Panc1 (cell line): Measurements from ENCODE around the gene HIKESHI. TPM values are rescaled to one million over a fixed set of nuclear protein-coding genes. Genes with fewer than 3 reads are reported as not detected.

Experiments used
- ATAC-seq: fragments of 200-7000 bp; cut with Tn5 transposase; 2 replicates; pipeline ENCODE4 v1.9.1; 2020; ENCODE audit warnings: mild to moderate bottlenecking, moderate library complexity
- BruUV-seq: library from RNA; stranded (reverse); fragments of 400-500 nt; replicated peaks from 2 replicates; lab custom pipeline; 2021; lab: Mats Ljungman, UMichigan
- CTCF ChIA-PET: fragments of 300-600 bp; sonication (Branson Sonifier 250); formaldehyde crosslinking; loops from one replicate; lab custom pipeline; 2022; ENCODE audit warnings: antibody characterized with exemption; lab: Charles Lee
- POLR2A ChIA-PET: fragments of 300-600 bp; sonication (Branson Sonifier 250); formaldehyde crosslinking; loops from one replicate; lab custom pipeline; 2022; ENCODE audit warnings: antibody characterized with exemption; lab: Charles Lee
- DNase-seq: peaks from one replicate; pipeline ENCODE4 v3.0.0-alpha.2; 2010; ENCODE audit warnings: low read depth, low spot score
- H3K27ac ChIP-seq: 2 replicates; pipeline ENCODE4 v1.5.1; 2011; ENCODE audit warnings: mild to moderate bottlenecking, low read length, inconsistent platforms
- H3K27me3 ChIP-seq: fragments of 200-500 bp; sonication (Bioruptor generic); 2 replicates; pipeline ENCODE4 v1.6.0; 2014; ENCODE audit warnings: low read length, inconsistent platforms; ENCODE audit not compliant: control insufficient read depth, insufficient read depth
- H3K36me3 ChIP-seq: fragments of 200-500 bp; sonication (Bioruptor generic); 2 replicates; pipeline ENCODE4 v1.5.1; 2014; ENCODE audit warnings: inconsistent platforms, mild to moderate bottlenecking, low read length, moderate library complexity; ENCODE audit not compliant: control insufficient read depth, insufficient read depth
- H3K4me1 ChIP-seq: 2 replicates; pipeline ENCODE4 v1.5.1; 2011; ENCODE audit warnings: inconsistent platforms, mild to moderate bottlenecking, low read length, moderate library complexity; ENCODE audit not compliant: control insufficient read depth, insufficient read depth
- H3K4me3 ChIP-seq, 2 experiments: 2 replicates each; pipeline ENCODE4 v1.5.1; 2011 to 2012; ENCODE audit warnings: low read depth in 2 of 2, low read length in 2 of 2, mild to moderate bottlenecking in 2 of 2, inconsistent platforms in 1 of 2, moderate library complexity in 1 of 2
- H3K9me3 ChIP-seq: fragments of 200-500 bp; sonication (Bioruptor generic); 2 replicates; pipeline ENCODE4 v1.5.1; 2014; ENCODE audit warnings: low read depth, mild to moderate bottlenecking, inconsistent platforms, low read length, moderate library complexity; ENCODE audit not compliant: control insufficient read depth, insufficient read depth
- POLR2AphosphoS5 ChIP-seq: IDR thresholded peaks from 2 replicates; pipeline ENCODE4 v1.6.1; 2012; ENCODE audit warnings: mild to moderate bottlenecking, low read depth, low read length, moderate library complexity
- SIN3A ChIP-seq: IDR thresholded peaks from 2 replicates; pipeline ENCODE4 v1.6.1; 2012; ENCODE audit warnings: low read depth, mild to moderate bottlenecking, low read length, moderate library complexity, borderline replicate concordance; ENCODE audit not compliant: insufficient read depth
- TCF7L2 ChIP-seq: IDR thresholded peaks from 2 replicates; pipeline ENCODE4 v1.6.1; 2011; ENCODE audit warnings: mild to moderate bottlenecking, low read depth, low read length, inconsistent platforms
- in situ Hi-C: cut with HindIII; loops from 2 replicates; pipeline ENCODE4 v1.10.0; 2016; ENCODE audit warnings: low sequenced_read_pairs, low pct_unique_long_range_greater_than_20kb
- intact Hi-C: fragments of 100-400 bp; cut with micrococcal nuclease; formaldehyde crosslinking; loops from one replicate; pipeline ENCODE4 v1.10.0; 2022; ENCODE audit not compliant: unreplicated experiment
- total RNA-seq: library from RNA; stranded (reverse); gene quantifications from one replicate; pipeline ENCODE4 v1.2.1, GENCODE V29; 2021; ENCODE audit not compliant: unreplicated experiment
- TF ChIP-seq, protein P1 (sequence below), 2 experiments: IDR thresholded peaks; 2 replicates each; pipeline ENCODE4 v1.6.1; 2011 to 2012; ENCODE audit warnings: low read depth in 2 of 2, control low read depth in 1 of 2, low read length in 1 of 2, mild to moderate bottlenecking in 1 of 2, moderate library complexity in 1 of 2; ENCODE audit not compliant: insufficient read depth in 1 of 2
- TF ChIP-seq, protein P2 (sequence below): fragments of 450-650 bp; IDR thresholded peaks from 2 replicates; pipeline ENCODE4 v1.5.1; 2017; ENCODE audit warnings: mild to moderate bottlenecking

The HIKESHI gene
- total RNA-seq, 1 experiment from 2014 or later = 61.3 TPM

DNA sequence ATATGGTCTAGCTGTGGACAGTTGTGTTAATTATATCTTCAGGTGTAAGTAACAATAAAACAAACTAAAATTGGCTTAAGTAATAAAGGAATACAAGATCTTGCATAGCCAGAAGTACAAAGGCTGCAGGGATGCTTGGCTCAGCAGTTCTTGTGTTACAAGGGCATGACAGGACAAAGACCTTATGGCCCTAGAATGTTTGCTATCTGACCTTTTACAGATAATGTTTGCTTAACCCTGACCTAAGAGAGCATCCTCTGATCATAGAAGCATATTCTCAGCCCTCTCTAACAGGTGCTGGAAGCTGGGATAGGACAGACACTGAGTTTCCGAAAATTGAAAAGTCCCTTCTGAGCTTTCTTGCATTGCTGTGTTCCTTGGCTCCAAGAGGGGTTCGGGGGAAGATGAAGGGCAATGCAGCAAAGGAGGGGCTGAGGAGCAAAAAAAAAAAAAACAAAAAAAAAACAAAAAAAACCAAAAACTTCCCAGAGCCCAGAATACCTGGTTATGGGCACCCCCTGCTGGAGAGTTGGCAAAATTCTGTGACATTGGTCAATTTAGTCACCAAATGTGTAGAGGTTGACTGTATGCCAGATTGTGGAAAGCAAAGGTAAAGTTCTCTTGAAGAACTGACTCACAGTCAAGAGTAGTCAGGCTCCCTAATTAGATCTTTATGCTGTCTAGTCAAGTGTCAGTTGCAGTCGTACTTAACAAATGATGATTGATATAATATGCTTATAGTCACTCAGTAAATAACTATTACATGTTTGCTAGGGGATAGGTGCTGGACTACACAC is 10.4 kb upstream of the HIKESHI start:
- DNase-seq = peak; percentile 48
- H3K9me3 ChIP-seq = no peaks in the 10 kb centered on the region
- no peak overlapping the region for H3K4me3 ChIP-seq
- in situ Hi-C loops (no loop called here), intact Hi-C loops (loop anchor here (5.0 to 10.0 kb wide), 2 partner anchors 347 to 434 kb away; partner anchors contain the start of gene CCDC83)
- BruUV-seq = no TSS peak
- peak; percentile 71 for ATAC-seq
- no peak overlapping the region for H3K27ac ChIP-seq
- POLR2A ChIA-PET = no interaction called here
- no peaks in the 10 kb centered on the region for H3K4me1 ChIP-seq
- H3K36me3 ChIP-seq = no peaks in the 10 kb centered on the region
- TF ChIP-seq TCF7L2 (no peak), POLR2AphosphoS5 (no peak), SIN3A (no peak)
- TF ChIP-seq, protein P1, sequence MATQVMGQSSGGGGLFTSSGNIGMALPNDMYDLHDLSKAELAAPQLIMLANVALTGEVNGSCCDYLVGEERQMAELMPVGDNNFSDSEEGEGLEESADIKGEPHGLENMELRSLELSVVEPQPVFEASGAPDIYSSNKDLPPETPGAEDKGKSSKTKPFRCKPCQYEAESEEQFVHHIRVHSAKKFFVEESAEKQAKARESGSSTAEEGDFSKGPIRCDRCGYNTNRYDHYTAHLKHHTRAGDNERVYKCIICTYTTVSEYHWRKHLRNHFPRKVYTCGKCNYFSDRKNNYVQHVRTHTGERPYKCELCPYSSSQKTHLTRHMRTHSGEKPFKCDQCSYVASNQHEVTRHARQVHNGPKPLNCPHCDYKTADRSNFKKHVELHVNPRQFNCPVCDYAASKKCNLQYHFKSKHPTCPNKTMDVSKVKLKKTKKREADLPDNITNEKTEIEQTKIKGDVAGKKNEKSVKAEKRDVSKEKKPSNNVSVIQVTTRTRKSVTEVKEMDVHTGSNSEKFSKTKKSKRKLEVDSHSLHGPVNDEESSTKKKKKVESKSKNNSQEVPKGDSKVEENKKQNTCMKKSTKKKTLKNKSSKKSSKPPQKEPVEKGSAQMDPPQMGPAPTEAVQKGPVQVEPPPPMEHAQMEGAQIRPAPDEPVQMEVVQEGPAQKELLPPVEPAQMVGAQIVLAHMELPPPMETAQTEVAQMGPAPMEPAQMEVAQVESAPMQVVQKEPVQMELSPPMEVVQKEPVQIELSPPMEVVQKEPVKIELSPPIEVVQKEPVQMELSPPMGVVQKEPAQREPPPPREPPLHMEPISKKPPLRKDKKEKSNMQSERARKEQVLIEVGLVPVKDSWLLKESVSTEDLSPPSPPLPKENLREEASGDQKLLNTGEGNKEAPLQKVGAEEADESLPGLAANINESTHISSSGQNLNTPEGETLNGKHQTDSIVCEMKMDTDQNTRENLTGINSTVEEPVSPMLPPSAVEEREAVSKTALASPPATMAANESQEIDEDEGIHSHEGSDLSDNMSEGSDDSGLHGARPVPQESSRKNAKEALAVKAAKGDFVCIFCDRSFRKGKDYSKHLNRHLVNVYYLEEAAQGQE (IDR thresholded peaks at IDR 0.05; ENCODE audit: insufficient read depth in 1 of 2, low read depth in 2 of 2, low read length in 1 of 2) = no peak
- TF ChIP-seq, protein P2, sequence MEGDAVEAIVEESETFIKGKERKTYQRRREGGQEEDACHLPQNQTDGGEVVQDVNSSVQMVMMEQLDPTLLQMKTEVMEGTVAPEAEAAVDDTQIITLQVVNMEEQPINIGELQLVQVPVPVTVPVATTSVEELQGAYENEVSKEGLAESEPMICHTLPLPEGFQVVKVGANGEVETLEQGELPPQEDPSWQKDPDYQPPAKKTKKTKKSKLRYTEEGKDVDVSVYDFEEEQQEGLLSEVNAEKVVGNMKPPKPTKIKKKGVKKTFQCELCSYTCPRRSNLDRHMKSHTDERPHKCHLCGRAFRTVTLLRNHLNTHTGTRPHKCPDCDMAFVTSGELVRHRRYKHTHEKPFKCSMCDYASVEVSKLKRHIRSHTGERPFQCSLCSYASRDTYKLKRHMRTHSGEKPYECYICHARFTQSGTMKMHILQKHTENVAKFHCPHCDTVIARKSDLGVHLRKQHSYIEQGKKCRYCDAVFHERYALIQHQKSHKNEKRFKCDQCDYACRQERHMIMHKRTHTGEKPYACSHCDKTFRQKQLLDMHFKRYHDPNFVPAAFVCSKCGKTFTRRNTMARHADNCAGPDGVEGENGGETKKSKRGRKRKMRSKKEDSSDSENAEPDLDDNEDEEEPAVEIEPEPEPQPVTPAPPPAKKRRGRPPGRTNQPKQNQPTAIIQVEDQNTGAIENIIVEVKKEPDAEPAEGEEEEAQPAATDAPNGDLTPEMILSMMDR = peak; percentile 91
- H3K27me3 ChIP-seq = no peaks in the 10 kb centered on the region
- CTCF ChIA-PET = interaction anchor here (0.7 kb wide), 3 partner anchors 37 to 327 kb away, joined by 5 to 11 read pairs (median 7); no protein-coding TSS in a partner anchor

DNA sequence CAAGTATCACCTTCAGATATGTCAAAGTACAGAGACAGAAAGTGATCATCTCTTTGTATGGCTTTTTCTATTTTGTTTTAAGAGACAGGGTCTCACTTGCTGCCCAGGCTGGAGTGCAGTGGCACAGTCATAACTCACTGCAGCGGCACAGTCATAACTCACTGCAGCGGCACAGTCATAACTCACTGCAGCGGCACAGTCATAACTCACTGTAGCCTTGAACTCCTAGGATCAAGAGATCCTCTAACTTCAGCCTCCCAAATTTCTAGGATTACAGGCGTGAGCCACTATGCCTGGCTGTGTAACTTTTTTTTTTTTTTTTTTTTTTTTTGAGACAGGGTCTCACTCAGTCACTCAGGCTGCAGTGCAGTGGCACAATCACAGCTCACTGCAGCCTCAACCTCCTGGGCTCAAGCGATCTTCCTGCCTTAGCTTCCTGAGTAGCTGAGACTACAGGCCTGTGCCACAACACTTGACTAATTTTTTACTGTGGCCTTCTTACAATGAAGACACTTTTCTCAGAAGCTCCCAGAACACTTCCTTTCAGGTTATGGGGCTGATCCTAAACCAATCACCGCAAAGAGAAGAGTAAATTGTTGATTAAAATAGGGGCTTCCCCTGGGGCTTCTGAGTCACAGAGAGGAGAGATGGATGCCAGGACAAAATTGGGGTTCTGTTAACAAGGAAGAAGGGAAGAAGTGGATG is 9.0 kb upstream of the HIKESHI start:
- Histone ChIP-seq H3K4me3 (no peak overlapping the region), H3K9me3 (no peaks in the 10 kb centered on the region), H3K36me3 (no peaks in the 10 kb centered on the region), H3K27me3 (no peaks in the 10 kb centered on the region), H3K4me1 (no peaks in the 10 kb centered on the region), H3K27ac (no peak overlapping the region)
- BruUV-seq = no TSS peak
- CTCF ChIA-PET = no interaction called here
- TF ChIP-seq, protein P2 = no peak
- TF ChIP-seq TCF7L2 (no peak), SIN3A (no peak), POLR2AphosphoS5 (no peak)
- TF ChIP-seq, protein P1 (IDR thresholded peaks at IDR 0.05; ENCODE audit: insufficient read depth in 1 of 2, low read depth in 2 of 2, low read length in 1 of 2) = no peak
- POLR2A ChIA-PET = no interaction called here
- ATAC-seq (no peak), DNase-seq (no peak)
- in situ Hi-C loops = no loop called here
- intact Hi-C loops = loop anchor here (5.0 to 10.0 kb wide), 2 partner anchors 348 to 436 kb away; partner anchors contain the start of gene CCDC83
